Endodermal cell (in vitro differentiated cells): ENCODE measurements around the gene NUDT5. TPM values are rescaled to one million over a fixed set of nuclear protein-coding genes. Genes with fewer than 3 reads are reported as not detected.

Experiments used
- DNase-seq: peaks from one replicate; pipeline ENCODE4 v3.0.0-alpha.2; 2017
- H3K27ac ChIP-seq: 2 replicates; pipeline ENCODE4 v1.5.1; 2013; ENCODE audit warnings: mild to moderate bottlenecking, low read depth, low read length, moderate library complexity
- H3K27me3 ChIP-seq: 2 replicates; pipeline ENCODE4 v1.6.1; 2013; ENCODE audit warnings: mild to moderate bottlenecking, low read length, moderate library complexity; ENCODE audit not compliant: insufficient read depth, control insufficient read depth, poor library complexity, severe bottlenecking
- H3K36me3 ChIP-seq: 2 replicates; pipeline ENCODE4 v1.7.0; 2013; ENCODE audit warnings: mild to moderate bottlenecking, low read length, moderate library complexity; ENCODE audit not compliant: control insufficient read depth, insufficient read depth
- H3K4me1 ChIP-seq: one replicate; pipeline ENCODE4 v1.7.0; 2013; ENCODE audit warnings: low read length; ENCODE audit not compliant: control insufficient read depth, insufficient read depth
- H3K4me3 ChIP-seq: 2 replicates; pipeline ENCODE4 v1.5.1; 2013; ENCODE audit warnings: mild to moderate bottlenecking, low read length, moderate library complexity
- H3K9ac ChIP-seq: 2 replicates; pipeline ENCODE4 v1.6.1; 2013; ENCODE audit warnings: mild to moderate bottlenecking, low read length, moderate library complexity; ENCODE audit not compliant: poor library complexity, severe bottlenecking; ENCODE audit errors: extremely low read depth
- H3K9me3 ChIP-seq: 2 replicates; pipeline ENCODE4 v1.6.1; 2013; ENCODE audit warnings: mild to moderate bottlenecking, low read length, moderate library complexity; ENCODE audit not compliant: control insufficient read depth
- H3K27ac Mint-ChIP-seq: 2 replicates; pipeline ENCODE4 v1.8.0; 2020; ENCODE audit warnings: mixed read lengths
- H3K27me3 Mint-ChIP-seq: 2 replicates; pipeline ENCODE4 v1.8.0; 2021; ENCODE audit warnings: mild to moderate bottlenecking, mixed read lengths; ENCODE audit not compliant: insufficient read depth
- H3K36me3 Mint-ChIP-seq: 2 replicates; pipeline ENCODE4 v1.8.0; 2020; ENCODE audit warnings: low read depth, mixed read lengths
- H3K4me1 Mint-ChIP-seq: 2 replicates; pipeline ENCODE4 v1.8.0; 2020; ENCODE audit warnings: mixed read lengths
- H3K4me3 Mint-ChIP-seq: 2 replicates; pipeline ENCODE4 v1.8.0; 2020; ENCODE audit warnings: mild to moderate bottlenecking, moderate library complexity, mixed read lengths
- H3K9me3 Mint-ChIP-seq: 2 replicates; pipeline ENCODE4 v1.8.0; 2020; ENCODE audit warnings: mild to moderate bottlenecking, mixed read lengths
- WGBS, 2 experiments: methylation state at CpG; one replicate each; pipeline versions ENCODE4 v1.1.5 to v1.1.7; 2013; ENCODE audit warnings: missing lambda C conversion rate in 2 of 2, mixed read lengths in 1 of 2; ENCODE audit not compliant: insufficient coverage in 1 of 2, insufficient read length in 1 of 2; 5-methylcytosine and 5-hydroxymethylcytosine counted together
- total RNA-seq, 2 donors: library from RNA; stranded (reverse); fragmentation: NEBNext Ultra II Directional in 1 of 2; extraction: Animal tissue kit (Norgen Biotek cat#: 25700) in 1 of 2; gene quantifications; 2 replicates in 1 of 2; 3 replicates in 1 of 2; pipeline ENCODE4 v1.2.1, GENCODE V29; 2021
- TF ChIP-seq, protein P1 (sequence below): fragments of 200-600 bp; sonication (generic); conservative IDR thresholded peaks from 2 replicates; pipeline ENCODE4 v1.5.0; 2021; ENCODE audit warnings: antibody characterized with exemption, mild to moderate bottlenecking

The NUDT5 gene
- total RNA-seq, 2 donors from 2014 or later = 88.7 to 93.9 TPM

DNA sequence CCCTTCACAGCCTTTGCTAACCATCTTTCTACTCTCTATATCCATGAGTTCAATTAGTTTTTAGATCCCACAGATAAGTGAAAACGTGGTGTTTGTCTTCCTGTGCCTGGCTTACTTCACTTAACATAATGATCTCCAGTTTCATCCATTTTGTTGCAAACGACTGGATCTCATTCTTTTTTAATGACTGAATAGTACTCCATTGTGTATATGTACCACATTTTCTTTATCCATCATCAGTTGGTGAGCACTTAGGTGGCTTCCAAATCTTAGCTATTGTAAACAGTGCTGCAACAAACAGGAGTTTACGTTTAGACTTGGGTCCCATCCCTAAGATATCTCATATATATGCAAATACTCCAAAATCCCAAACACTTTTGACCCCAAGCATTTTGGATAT, 9.4 kb upstream of the NUDT5 start:
- H3K4me3 ChIP-seq = no peak overlapping the region
- peaks cover 75% of the 10 kb centered on the region for H3K36me3 Mint-ChIP-seq
- H3K4me1 ChIP-seq = no peaks in the 10 kb centered on the region
- H3K9ac ChIP-seq = no peak overlapping the region
- peaks cover 73% of the 10 kb centered on the region for H3K36me3 ChIP-seq
- H3K4me1 Mint-ChIP-seq = no peaks in the 10 kb centered on the region
- H3K9me3 ChIP-seq = no peaks in the 10 kb centered on the region
- no peaks in the 10 kb centered on the region for H3K27me3 Mint-ChIP-seq
- WGBS, 2 experiments = 89 to 91% methylated on average over 3 of the region's 3 CpGs
- H3K27ac ChIP-seq = no peak overlapping the region
- no peak overlapping the region for H3K27ac Mint-ChIP-seq
- DNase-seq = no peak
- TF ChIP-seq, protein P1, sequence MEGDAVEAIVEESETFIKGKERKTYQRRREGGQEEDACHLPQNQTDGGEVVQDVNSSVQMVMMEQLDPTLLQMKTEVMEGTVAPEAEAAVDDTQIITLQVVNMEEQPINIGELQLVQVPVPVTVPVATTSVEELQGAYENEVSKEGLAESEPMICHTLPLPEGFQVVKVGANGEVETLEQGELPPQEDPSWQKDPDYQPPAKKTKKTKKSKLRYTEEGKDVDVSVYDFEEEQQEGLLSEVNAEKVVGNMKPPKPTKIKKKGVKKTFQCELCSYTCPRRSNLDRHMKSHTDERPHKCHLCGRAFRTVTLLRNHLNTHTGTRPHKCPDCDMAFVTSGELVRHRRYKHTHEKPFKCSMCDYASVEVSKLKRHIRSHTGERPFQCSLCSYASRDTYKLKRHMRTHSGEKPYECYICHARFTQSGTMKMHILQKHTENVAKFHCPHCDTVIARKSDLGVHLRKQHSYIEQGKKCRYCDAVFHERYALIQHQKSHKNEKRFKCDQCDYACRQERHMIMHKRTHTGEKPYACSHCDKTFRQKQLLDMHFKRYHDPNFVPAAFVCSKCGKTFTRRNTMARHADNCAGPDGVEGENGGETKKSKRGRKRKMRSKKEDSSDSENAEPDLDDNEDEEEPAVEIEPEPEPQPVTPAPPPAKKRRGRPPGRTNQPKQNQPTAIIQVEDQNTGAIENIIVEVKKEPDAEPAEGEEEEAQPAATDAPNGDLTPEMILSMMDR = no peak
- H3K27me3 ChIP-seq = no peaks in the 10 kb centered on the region
- H3K4me3 Mint-ChIP-seq = no peak overlapping the region
- H3K9me3 Mint-ChIP-seq = peaks cover 4% of the 10 kb centered on the region

DNA sequence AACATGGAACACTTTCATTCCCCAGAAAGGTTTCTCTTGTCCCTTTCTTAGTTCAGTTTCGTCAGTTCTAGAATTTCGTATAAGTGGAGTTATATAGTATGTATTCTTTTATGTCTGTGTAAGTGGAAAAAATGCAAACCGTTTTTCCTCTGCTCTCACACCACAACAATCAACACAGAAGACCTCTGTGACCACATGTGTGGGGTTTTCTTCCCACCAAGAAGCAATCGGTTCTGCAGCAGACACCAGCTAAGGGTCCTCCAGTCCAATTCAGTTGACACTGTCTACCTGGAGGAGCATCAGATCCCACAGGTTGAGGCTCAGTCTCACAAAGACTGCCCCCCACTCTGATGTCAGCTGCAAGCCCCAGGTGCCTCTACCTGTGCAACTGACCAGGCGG, 6.5 kb upstream of the NUDT5 start:
- Mint-ChIP-seq H3K9me3 (no peaks in the 10 kb centered on the region), H3K27ac (no peak overlapping the region), H3K4me3 (no peak overlapping the region), H3K36me3 (peaks cover 58% of the 10 kb centered on the region), H3K27me3 (no peaks in the 10 kb centered on the region), H3K4me1 (no peaks in the 10 kb centered on the region)
- Histone ChIP-seq H3K4me1 (no peaks in the 10 kb centered on the region), H3K9me3 (no peaks in the 10 kb centered on the region), H3K9ac (no peak overlapping the region), H3K36me3 (peaks cover 60% of the 10 kb centered on the region), H3K4me3 (no peak overlapping the region), H3K27ac (no peak overlapping the region), H3K27me3 (no peaks in the 10 kb centered on the region)
- TF ChIP-seq, protein P1 = no peak
- DNase-seq = no peak
- 80 to 90% methylated on average over 1 to 4 of the region's 5 CpGs for WGBS, 2 experiments

DNA sequence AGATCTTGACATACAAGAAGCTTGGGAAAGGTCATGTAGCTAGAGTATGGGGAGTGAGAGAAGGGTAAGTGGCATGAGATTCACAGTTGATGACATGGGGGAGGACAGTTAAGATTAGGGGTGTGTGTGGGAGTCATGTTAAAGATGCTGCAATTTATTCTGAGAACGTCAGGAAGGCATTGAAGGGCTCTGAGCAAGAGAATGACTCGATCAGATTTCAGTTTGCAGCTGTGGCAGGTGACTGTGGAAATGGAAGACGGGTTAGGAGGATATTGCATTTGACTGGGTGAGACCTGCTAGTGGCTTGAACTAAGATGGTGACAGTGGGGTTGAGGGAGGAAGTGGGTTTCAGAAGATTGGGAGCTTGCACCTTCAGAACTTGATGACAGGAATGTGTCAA, 5.9 kb upstream of the NUDT5 start:
- DNase-seq = no peak
- H3K4me3 Mint-ChIP-seq = no peak overlapping the region
- peaks cover 53% of the 10 kb centered on the region for H3K36me3 Mint-ChIP-seq
- no peak overlapping the region for H3K4me3 ChIP-seq
- no peaks in the 10 kb centered on the region for H3K9me3 ChIP-seq
- H3K27ac Mint-ChIP-seq = no peak overlapping the region
- H3K4me1 ChIP-seq = no peaks in the 10 kb centered on the region
- H3K36me3 ChIP-seq = peaks cover 56% of the 10 kb centered on the region
- no peaks in the 10 kb centered on the region for H3K9me3 Mint-ChIP-seq
- H3K4me1 Mint-ChIP-seq = peaks cover 4% of the 10 kb centered on the region
- TF ChIP-seq, protein P1 = no peak
- H3K27me3 ChIP-seq = no peaks in the 10 kb centered on the region
- WGBS, 2 experiments = 93 to 94% methylated on average over 3 of the region's 3 CpGs
- no peak overlapping the region for H3K27ac ChIP-seq
- H3K9ac ChIP-seq = no peak overlapping the region
- H3K27me3 Mint-ChIP-seq = no peaks in the 10 kb centered on the region
